Measurements from ENCODE around the gene TBC1D10B. TPM values are rescaled to one million over a fixed set of nuclear protein-coding genes. Genes with fewer than 3 reads are reported as not detected.
"Not testable (repeated sequence)": the region's sequence is repeated elsewhere in the genome, so short reads cannot be mapped to it uniquely, and the experiment has no call there.

The TBC1D10B gene
- total RNA-seq, 1 experiment from 2014 or later: 31.2 TPM

DNA sequence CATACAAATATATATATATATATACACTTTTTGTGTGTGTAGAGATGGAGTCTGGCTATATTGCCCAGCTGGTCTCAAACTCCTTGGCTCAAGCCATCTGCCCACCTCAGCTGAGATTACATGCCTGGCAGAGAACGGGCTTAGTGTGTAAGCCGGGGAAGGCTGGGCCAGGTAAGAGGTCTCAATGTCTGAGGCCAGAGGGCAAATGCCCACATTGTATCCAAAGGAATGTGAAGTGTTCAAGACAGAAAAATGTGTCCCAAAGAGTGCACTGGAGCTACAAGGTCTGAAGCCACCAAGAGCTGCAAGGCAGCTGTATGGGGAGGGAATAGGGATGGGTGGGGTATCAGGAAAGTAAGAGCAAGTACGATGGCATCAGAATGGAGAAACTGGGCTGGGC is 24.0 kb downstream of the TBC1D10B start:
- Histone ChIP-seq H3K9me2 (replicated peaks; ENCODE audit: insufficient read depth, low read length) (no peaks in the 10 kb centered on the region), H3K9me3 (ENCODE audit: low read length) (no peaks in the 10 kb centered on the region), H3K4me2 (ENCODE audit: low read depth, low read length, poor library complexity, severe bottlenecking) (no peak overlapping the region), H3K27me3 (ENCODE audit: low read length) (no peaks in the 10 kb centered on the region), H3K4me1 (ENCODE audit: low read length) (peaks cover 31% of the 10 kb centered on the region), H3K79me2 (ENCODE audit: low read length) (peaks cover 3% of the 10 kb centered on the region; the same call in 1 of the 2 replicates), H3K4me3 (ENCODE audit: low read length) (no peak overlapping the region), H3K9ac (ENCODE audit: low read length) (no peak overlapping the region), H4K20me1 (ENCODE audit: insufficient read depth, low read depth, low read length) (no peaks in the 10 kb centered on the region), H2AFZ (ENCODE audit: low read length) (no peak overlapping the region), H3K36me3 (ENCODE audit: insufficient read depth, low read length) (no peaks in the 10 kb centered on the region), H3K27ac (ENCODE audit: low read length) (no peak overlapping the region)
- peak; percentile 27 for DNase-seq

DNA sequence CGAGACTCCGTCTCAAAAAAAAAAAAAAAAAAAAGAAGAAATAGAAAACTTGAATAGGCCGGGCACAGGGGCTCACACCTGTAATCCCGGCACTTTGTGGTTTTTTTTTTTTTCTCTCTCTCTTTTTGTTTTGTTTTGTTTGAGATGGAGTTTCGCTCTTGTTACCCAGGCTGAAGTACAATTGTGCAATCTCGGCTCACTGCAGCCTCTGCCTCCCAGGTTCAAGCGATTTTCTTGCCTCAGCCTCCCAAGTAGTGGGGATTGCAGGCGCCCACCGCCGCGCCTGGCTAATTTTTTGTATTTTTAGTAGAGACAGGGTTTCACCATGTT is 26.8 kb downstream of the TBC1D10B start:
- H2AFZ ChIP-seq (ENCODE audit: low read length); H3K27me3 ChIP-seq (ENCODE audit: low read length); H3K4me3 ChIP-seq (ENCODE audit: low read length); H3K27ac ChIP-seq (ENCODE audit: low read length); H3K9me3 ChIP-seq (ENCODE audit: low read length); H3K36me3 ChIP-seq (ENCODE audit: insufficient read depth, low read length); H3K4me1 ChIP-seq (ENCODE audit: low read length); H3K79me2 ChIP-seq (ENCODE audit: low read length); H3K9ac ChIP-seq (ENCODE audit: low read length); H3K9me2 ChIP-seq (replicated peaks; ENCODE audit: insufficient read depth, low read length); H4K20me1 ChIP-seq (ENCODE audit: insufficient read depth, low read depth, low read length); H3K4me2 ChIP-seq (ENCODE audit: low read depth, low read length, poor library complexity, severe bottlenecking): not testable (repeated sequence)
- peak; percentile 5 for DNase-seq

DNA sequence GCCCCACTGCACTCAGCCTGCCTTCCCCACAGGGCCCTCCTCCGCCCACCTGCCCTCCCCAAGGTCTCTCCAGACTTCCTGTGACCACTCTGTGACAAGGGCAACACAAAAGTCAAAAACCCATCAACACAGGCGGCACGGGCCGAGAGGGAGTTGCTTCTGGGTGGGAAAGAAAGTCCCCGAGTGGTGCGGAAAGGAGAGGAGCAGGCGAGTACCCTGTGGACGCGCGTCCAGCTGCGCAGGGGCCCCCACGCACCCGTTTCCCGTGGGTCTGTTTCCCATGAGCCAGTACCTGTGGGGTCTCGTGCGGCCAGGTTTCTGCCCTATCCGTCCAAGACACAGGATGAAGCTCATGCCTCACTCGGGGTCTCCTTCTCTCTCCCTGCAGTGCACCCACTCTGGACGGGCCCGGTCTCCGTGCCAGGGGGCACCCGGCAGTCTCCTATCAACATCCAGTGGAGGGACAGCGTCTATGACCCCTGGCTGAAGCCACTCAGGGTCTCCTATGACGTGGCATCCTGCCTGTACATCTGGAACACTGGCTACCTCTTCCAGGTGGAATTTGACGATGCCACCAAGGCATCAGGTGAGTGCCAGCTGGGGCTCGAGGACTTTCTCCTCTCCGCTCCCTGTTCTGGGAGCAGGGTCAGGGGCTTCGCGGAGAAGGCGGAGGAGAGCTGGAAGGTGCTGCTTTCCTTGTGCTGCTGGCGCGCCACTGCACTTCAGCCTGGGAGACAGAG is 27.4 kb downstream of the TBC1D10B start:
- Histone ChIP-seq H3K9me2 (replicated peaks; ENCODE audit: insufficient read depth, low read length) (no peaks in the 10 kb centered on the region), H3K9me3 (ENCODE audit: low read length) (no peaks in the 10 kb centered on the region), H2AFZ (ENCODE audit: low read length) (no peak overlapping the region), H3K4me1 (ENCODE audit: low read length) (no peaks in the 10 kb centered on the region), H3K9ac (ENCODE audit: low read length) (no peak overlapping the region), H3K27me3 (ENCODE audit: low read length) (no peaks in the 10 kb centered on the region), H4K20me1 (ENCODE audit: insufficient read depth, low read depth, low read length) (no peaks in the 10 kb centered on the region), H3K27ac (ENCODE audit: low read length) (no peak overlapping the region), H3K79me2 (ENCODE audit: low read length) (no peaks in the 10 kb centered on the region), H3K4me3 (ENCODE audit: low read length) (no peak overlapping the region), H3K36me3 (ENCODE audit: insufficient read depth, low read length) (no peaks in the 10 kb centered on the region), H3K4me2 (ENCODE audit: low read depth, low read length, poor library complexity, severe bottlenecking) (no peak overlapping the region)
- DNase-seq: peak; percentile 37

DNA sequence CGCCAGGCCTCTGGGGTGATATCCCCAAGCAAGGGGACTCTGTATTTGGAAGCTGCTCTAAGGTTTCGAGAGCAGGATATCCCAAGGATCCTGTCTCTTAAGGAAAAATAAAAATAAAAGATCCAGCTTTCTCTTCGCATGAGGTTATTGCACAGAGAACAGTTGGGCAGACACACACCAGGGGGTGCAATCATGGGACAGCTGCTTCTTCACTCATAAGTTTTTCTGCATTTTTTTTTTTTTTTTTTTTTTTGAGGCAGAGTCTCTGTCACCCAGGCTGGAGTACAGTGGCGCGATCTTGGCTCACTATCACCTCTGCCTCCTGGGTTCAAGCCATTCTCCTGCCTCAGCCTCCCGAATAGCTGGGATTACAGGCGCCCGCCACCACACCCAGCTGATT is 28.3 kb downstream of the TBC1D10B start:
- H3K4me1 ChIP-seq (ENCODE audit: low read length); H3K36me3 ChIP-seq (ENCODE audit: insufficient read depth, low read length); H3K9me2 ChIP-seq (replicated peaks; ENCODE audit: insufficient read depth, low read length); H3K4me2 ChIP-seq (ENCODE audit: low read depth, low read length, poor library complexity, severe bottlenecking); H3K79me2 ChIP-seq (ENCODE audit: low read length); H3K27me3 ChIP-seq (ENCODE audit: low read length); H3K27ac ChIP-seq (ENCODE audit: low read length); H2AFZ ChIP-seq (ENCODE audit: low read length); H3K9me3 ChIP-seq (ENCODE audit: low read length); H3K4me3 ChIP-seq (ENCODE audit: low read length); H4K20me1 ChIP-seq (ENCODE audit: insufficient read depth, low read depth, low read length); H3K9ac ChIP-seq (ENCODE audit: low read length): not testable (repeated sequence)
- peak; percentile 49 for DNase-seq

DNA sequence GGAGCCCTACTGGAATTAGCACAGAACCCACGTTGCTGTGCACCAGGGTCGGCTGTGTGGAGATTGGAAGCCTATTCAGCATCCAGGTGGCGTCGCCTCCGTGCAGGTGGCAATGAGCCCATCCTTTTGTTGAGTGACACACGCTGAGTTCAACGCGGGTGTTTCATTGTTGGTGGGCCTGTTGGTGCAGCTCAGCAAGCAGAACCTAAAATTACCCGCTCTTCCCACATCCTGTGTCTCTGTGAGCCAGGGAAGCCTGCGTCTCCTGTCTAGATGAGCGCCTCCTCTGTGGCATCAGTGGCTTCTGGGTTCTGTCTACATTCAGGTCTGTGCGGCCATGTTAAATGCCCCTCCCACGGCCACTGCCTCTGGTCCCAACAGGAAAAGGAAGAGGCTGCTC is 29.7 kb downstream of the TBC1D10B start:
- Histone ChIP-seq H3K4me2 (ENCODE audit: low read depth, low read length, poor library complexity, severe bottlenecking) (no peak overlapping the region), H3K9me2 (replicated peaks; ENCODE audit: insufficient read depth, low read length) (no peaks in the 10 kb centered on the region), H2AFZ (ENCODE audit: low read length) (no peak overlapping the region), H3K4me3 (ENCODE audit: low read length) (no peak overlapping the region), H3K27me3 (ENCODE audit: low read length) (no peaks in the 10 kb centered on the region), H3K36me3 (ENCODE audit: insufficient read depth, low read length) (no peaks in the 10 kb centered on the region), H3K27ac (ENCODE audit: low read length) (no peak overlapping the region), H3K79me2 (ENCODE audit: low read length) (no peaks in the 10 kb centered on the region), H4K20me1 (ENCODE audit: insufficient read depth, low read depth, low read length) (no peaks in the 10 kb centered on the region), H3K9ac (ENCODE audit: low read length) (no peak overlapping the region), H3K4me1 (ENCODE audit: low read length) (peaks cover 8% of the 10 kb centered on the region), H3K9me3 (ENCODE audit: low read length) (no peaks in the 10 kb centered on the region)
- peak; percentile 35 for DNase-seq

DNA sequence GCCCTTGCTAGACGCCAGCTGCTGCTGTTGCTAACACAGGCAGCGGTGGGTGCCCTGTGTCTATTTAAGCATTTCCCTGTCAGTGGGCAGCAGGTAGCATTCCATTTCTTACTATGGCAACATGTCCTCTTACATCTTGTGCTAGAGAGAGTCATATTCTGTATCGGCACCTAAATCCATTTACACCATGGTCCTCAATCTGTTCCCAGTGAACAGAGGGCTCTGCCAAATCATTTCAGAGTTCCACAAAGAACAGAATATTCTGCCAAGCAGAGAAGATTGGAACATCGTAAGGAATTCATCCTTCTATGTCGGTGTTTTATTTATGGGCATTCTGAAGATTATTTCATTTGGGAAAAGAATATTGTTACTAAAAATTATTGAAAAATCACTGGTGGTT is 31.6 kb downstream of the TBC1D10B start:
- H3K27me3 ChIP-seq (ENCODE audit: low read length); H3K27ac ChIP-seq (ENCODE audit: low read length); H4K20me1 ChIP-seq (ENCODE audit: insufficient read depth, low read depth, low read length); H3K9me2 ChIP-seq (replicated peaks; ENCODE audit: insufficient read depth, low read length); H3K4me3 ChIP-seq (ENCODE audit: low read length); H3K4me2 ChIP-seq (ENCODE audit: low read depth, low read length, poor library complexity, severe bottlenecking); H2AFZ ChIP-seq (ENCODE audit: low read length); H3K9ac ChIP-seq (ENCODE audit: low read length); H3K9me3 ChIP-seq (ENCODE audit: low read length); H3K36me3 ChIP-seq (ENCODE audit: insufficient read depth, low read length); H3K79me2 ChIP-seq (ENCODE audit: low read length): not testable (repeated sequence)
- peak; percentile 32 for DNase-seq
- H3K4me1 ChIP-seq (ENCODE audit: low read length): peaks cover 11% of the 10 kb centered on the region

DNA sequence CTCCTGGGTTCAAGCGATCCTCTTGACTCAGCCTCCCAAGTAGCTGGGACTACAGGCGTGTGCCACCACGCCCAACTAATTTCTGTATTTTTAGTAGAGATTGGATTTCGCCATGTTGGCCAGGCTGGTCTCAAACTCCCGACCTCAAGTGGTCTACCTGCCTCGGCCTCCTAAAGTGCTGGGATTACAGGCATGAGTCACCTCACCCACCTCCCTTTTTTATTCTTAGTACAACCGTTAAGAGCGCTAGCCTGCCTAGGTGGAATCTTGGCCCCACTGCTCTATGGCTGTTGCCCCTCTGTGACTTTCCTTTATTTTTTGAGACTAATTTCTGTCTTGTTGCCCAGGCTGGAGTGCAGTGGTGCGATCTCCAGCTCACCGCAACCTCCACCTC is 32.3 kb downstream of the TBC1D10B start:
- not testable (repeated sequence) for H3K4me2 ChIP-seq (ENCODE audit: low read depth, low read length, poor library complexity, severe bottlenecking); H3K9ac ChIP-seq (ENCODE audit: low read length); H3K36me3 ChIP-seq (ENCODE audit: insufficient read depth, low read length); H3K9me2 ChIP-seq (replicated peaks; ENCODE audit: insufficient read depth, low read length); H2AFZ ChIP-seq (ENCODE audit: low read length); H3K4me3 ChIP-seq (ENCODE audit: low read length); H3K27ac ChIP-seq (ENCODE audit: low read length); H3K27me3 ChIP-seq (ENCODE audit: low read length); DNase-seq; H3K9me3 ChIP-seq (ENCODE audit: low read length); H3K79me2 ChIP-seq (ENCODE audit: low read length); H4K20me1 ChIP-seq (ENCODE audit: insufficient read depth, low read depth, low read length)
- H3K4me1 ChIP-seq (ENCODE audit: low read length): peaks cover 11% of the 10 kb centered on the region

DNA sequence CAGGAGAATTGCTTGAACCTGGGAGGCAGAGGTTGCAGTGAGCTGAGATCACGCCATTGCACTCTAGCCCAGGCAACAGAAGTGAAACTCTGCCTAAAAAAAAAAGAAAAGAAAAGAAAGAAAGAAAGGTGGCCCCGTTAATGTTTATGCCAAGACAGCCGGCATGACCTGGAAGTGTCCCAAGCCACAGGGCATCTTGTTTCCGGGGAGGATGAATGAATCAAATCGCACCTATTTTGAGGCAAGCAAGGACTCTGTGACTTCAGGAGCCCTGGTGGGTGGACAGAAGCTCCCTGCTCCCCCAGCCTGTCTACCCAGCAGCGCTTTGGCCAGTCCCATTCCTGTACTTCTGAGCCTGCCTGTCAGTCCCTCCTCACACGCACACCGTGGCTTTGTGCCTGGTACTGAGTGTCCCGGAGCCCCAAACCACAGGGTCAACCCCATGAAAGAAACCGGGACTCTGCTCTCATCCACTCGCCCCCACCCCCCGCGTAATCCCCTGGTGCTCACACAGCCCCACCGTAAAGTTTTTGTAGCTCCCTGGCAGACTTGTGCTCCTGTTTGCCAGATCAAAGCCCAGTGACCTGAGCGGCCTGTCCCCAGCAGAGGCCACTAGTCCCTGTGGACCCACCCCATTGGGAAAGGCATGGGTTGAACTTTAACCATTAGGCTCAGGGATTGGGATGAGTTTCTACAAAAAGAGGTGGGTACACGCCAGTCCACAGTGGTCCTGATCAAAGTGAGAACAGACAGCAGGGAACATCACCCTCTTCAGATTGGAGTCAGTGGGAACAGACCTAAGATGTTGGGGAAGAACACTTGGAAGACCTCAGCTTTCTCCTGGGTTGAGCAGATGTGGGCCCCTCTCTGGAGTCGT is 34.5 kb downstream of the TBC1D10B start:
- Histone ChIP-seq H3K4me3 (ENCODE audit: low read length) (peak overlapping the region; percentile 74), H3K9me3 (ENCODE audit: low read length) (no peaks in the 10 kb centered on the region), H3K79me2 (ENCODE audit: low read length) (peaks cover 28% of the 10 kb centered on the region), H3K4me1 (ENCODE audit: low read length) (peaks cover 14% of the 10 kb centered on the region), H2AFZ (ENCODE audit: low read length) (no peak overlapping the region; the same call in 1 of the 2 replicates), H3K27ac (ENCODE audit: low read length) (peak overlapping the region; percentile 79), H3K4me2 (ENCODE audit: low read depth, low read length, poor library complexity, severe bottlenecking) (peak overlapping the region; percentile 90), H3K9ac (ENCODE audit: low read length) (peak overlapping the region; percentile 69), H3K9me2 (replicated peaks; ENCODE audit: insufficient read depth, low read length) (no peaks in the 10 kb centered on the region), H3K36me3 (ENCODE audit: insufficient read depth, low read length) (no peaks in the 10 kb centered on the region), H3K27me3 (ENCODE audit: low read length) (no peaks in the 10 kb centered on the region), H4K20me1 (ENCODE audit: insufficient read depth, low read depth, low read length) (no peaks in the 10 kb centered on the region)
- peak; percentile 39 for DNase-seq

Measured in Karpas-422 (cell line).